HepG2 (cell line): ENCODE data around the gene BSG. TPM values are rescaled to one million over a fixed set of nuclear protein-coding genes. Genes with fewer than 3 reads are reported as not detected.

ENCODE experiments used
- FUBP1 ChIP-seq: sonication (generic); formaldehyde crosslinking; IDR thresholded peaks from 2 replicates; pipeline ENCODE4 v1.5.1; 2020; ENCODE audit warnings: missing genetic modification reagents, mild to moderate bottlenecking, borderline replicate concordance
- KDM5A ChIP-seq: fragments of 200-600 bp; sonication (generic); IDR thresholded peaks from 2 replicates; pipeline ENCODE4 v1.7.0; 2018; ENCODE audit warnings: antibody characterized with exemption, mild to moderate bottlenecking, low read length, borderline replicate concordance
- PPARG ChIP-seq: conservative IDR thresholded peaks from 2 replicates; pipeline ENCODE4 v1.6.1; 2016; ENCODE audit warnings: missing biosample characterization, missing genetic modification reagents
- SMARCE1 ChIP-seq: fragments of 450-650 bp; IDR thresholded peaks from 2 replicates; pipeline ENCODE4 v1.6.1; 2017; ENCODE audit warnings: borderline replicate concordance
- SNAPC4 ChIP-seq: sonication (generic); formaldehyde crosslinking; IDR thresholded peaks from 2 replicates; pipeline ENCODE4 v1.4.0; 2020; ENCODE audit warnings: mild to moderate bottlenecking, missing genetic modification reagents
- TMF1 ChIP-seq: sonication (generic); formaldehyde crosslinking; IDR thresholded peaks from 2 replicates; pipeline ENCODE4 v1.8.1; 2022; ENCODE audit warnings: low read depth, missing genetic modification reagents
- ZFX ChIP-seq: sonication (generic); formaldehyde crosslinking; IDR thresholded peaks from 2 replicates; pipeline ENCODE4 v1.4.0; 2020; ENCODE audit warnings: mild to moderate bottlenecking, low read depth, missing genetic modification reagents, moderate library complexity
- ZNF639 ChIP-seq: conservative IDR thresholded peaks from 2 replicates; pipeline ENCODE4 v1.6.1; 2018; ENCODE audit warnings: missing genetic modification reagents
- ZNF660 ChIP-seq: sonication (generic); formaldehyde crosslinking; IDR thresholded peaks from 2 replicates; pipeline ENCODE4 v1.5.1; 2020; ENCODE audit warnings: mild to moderate bottlenecking, low read depth, missing genetic modification reagents, borderline replicate concordance
- polyA plus RNA-seq, 8 experiments: library from polyadenylated mRNA; depleted of rRNA in 3 of 8; stranded (reverse) in 7 of 8; unstranded in 1 of 8; fragments of >200 nt; fragmentation: Illumina TruSeq in 4 of 8; extraction: Trizol in 4 of 8; gene quantifications; 2 replicates each; pipeline versions ENCODE4 v1.2.1 to v1.2.3, GENCODE V29; 2011 to 2016; ENCODE audit warnings: low read depth in 4 of 8, missing spikeins in 1 of 8, mixed read lengths in 1 of 8; ENCODE audit not compliant: insufficient read depth in 1 of 8
- total RNA-seq, 5 experiments: library from RNA; depleted of rRNA; stranded (reverse); fragments of >200 nt; fragmentation: Illumina TruSeq; extraction: Trizol; gene quantifications; 2 replicates each; pipeline ENCODE4 v1.2.3, GENCODE V29; 2016; ENCODE audit warnings: low read depth in 1 of 5

Gene BSG
- total and polyA plus RNA-seq, 2 of the 13 experiments (the other 11 are each of a cell fraction or from before 2014, with no cell fraction given): 309 to 754 TPM

- TF ChIP-seq ZNF639 (CRISPR knock-in tag): no peak
- no peak for TF ChIP-seq TMF1 (CRISPR knock-in tag)
- TF ChIP-seq PPARG: no peak
- TF ChIP-seq ZFX: no peak
- TF ChIP-seq SMARCE1: no peak
- no peak for TF ChIP-seq SNAPC4 (CRISPR knock-in tag)
- TF ChIP-seq KDM5A: no peak
- no peak for TF ChIP-seq ZNF660 (CRISPR knock-in tag)
- no peak for TF ChIP-seq FUBP1 (CRISPR knock-in tag)
These were observed 30.7 kb upstream of the BSG start (continued) for GRCh38 chr19:541699-542098.
